ENCODE measurements around the gene KIAA1191. TPM values are rescaled to one million over a fixed set of nuclear protein-coding genes. Genes with fewer than 3 reads are reported as not detected.

KIAA1191 gene
- total RNA-seq, 2 experiments from 2014 or later, result 33.3 to 41.2 TPM

DNA sequence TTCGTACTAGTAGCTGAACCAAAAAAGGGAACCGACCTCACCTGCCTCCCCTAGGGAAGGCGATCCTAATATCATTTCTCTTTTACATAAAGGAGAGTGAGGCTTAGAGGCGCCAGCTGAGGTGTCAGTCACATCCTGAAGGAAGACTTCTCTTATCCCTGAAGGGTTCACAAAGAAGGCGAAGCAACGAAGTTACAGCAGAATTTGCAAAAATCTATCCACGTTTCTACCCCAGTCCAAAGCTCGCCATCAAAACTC is 598 bp upstream of the KIAA1191 start:
- POLR2A ChIA-PET, result interaction anchor here (0.5 to 2.5 kb wide), 12 partner anchors 8 to 1791 kb away, joined by 3 to 9 read pairs (median 4); partner anchors contain the start of genes HIGD2A, NHP2, NOP16 and RNF44
- Histone ChIP-seq H3K36me3 (ENCODE audit: insufficient read depth, low read length) (peaks cover 24% of the 10 kb centered on the region), H3K9me3 (ENCODE audit: low read length) (no peaks in the 10 kb centered on the region), H3K4me3 (ENCODE audit: low read depth, low read length, poor library complexity, severe bottlenecking) (peak overlapping the region; percentile 91), H3K4me1 (ENCODE audit: insufficient read depth, low read length, poor library complexity, severe bottlenecking) (peaks cover 21% of the 10 kb centered on the region), H3K9me2 (ENCODE audit: insufficient read depth, low read length) (no peaks in the 10 kb centered on the region), H3K4me2 (ENCODE audit: low read length) (peak overlapping the region; percentile 93), H3K27ac (ENCODE audit: low read depth, low read length, poor library complexity, severe bottlenecking) (no peak overlapping the region), H2AFZ (ENCODE audit: low read length) (peak overlapping the region; percentile 93), H4K20me1 (ENCODE audit: insufficient read depth, low read length) (no peaks in the 10 kb centered on the region), H3K79me2 (ENCODE audit: insufficient read depth, low read depth, low read length) (peaks cover 23% of the 10 kb centered on the region)
- TF ChIP-seq EZH2phosphoT487 (IDR thresholded peaks at IDR 0.05; ENCODE audit: borderline replicate concordance, low read depth, low read length), result no peak
- TF ChIP-seq, protein P1, sequence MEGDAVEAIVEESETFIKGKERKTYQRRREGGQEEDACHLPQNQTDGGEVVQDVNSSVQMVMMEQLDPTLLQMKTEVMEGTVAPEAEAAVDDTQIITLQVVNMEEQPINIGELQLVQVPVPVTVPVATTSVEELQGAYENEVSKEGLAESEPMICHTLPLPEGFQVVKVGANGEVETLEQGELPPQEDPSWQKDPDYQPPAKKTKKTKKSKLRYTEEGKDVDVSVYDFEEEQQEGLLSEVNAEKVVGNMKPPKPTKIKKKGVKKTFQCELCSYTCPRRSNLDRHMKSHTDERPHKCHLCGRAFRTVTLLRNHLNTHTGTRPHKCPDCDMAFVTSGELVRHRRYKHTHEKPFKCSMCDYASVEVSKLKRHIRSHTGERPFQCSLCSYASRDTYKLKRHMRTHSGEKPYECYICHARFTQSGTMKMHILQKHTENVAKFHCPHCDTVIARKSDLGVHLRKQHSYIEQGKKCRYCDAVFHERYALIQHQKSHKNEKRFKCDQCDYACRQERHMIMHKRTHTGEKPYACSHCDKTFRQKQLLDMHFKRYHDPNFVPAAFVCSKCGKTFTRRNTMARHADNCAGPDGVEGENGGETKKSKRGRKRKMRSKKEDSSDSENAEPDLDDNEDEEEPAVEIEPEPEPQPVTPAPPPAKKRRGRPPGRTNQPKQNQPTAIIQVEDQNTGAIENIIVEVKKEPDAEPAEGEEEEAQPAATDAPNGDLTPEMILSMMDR (conservative IDR thresholded peaks at IDR 0.05; ENCODE audit: low read length), result no peak
- CTCF ChIA-PET (ENCODE audit: unreplicated experiment), result interaction anchor here (0.6 kb wide), 2 partner anchors 19 to 21 kb away, joined by 3 to 9 read pairs; no protein-coding TSS in a partner anchor
- DNase-seq (ENCODE audit: low spot score), result peak; percentile 53
- intact Hi-C loops (cut with micrococcal nuclease; ENCODE audit: unreplicated experiment), result no loop called here
- BruUV-seq (replicated peaks), result no TSS peak

DNA sequence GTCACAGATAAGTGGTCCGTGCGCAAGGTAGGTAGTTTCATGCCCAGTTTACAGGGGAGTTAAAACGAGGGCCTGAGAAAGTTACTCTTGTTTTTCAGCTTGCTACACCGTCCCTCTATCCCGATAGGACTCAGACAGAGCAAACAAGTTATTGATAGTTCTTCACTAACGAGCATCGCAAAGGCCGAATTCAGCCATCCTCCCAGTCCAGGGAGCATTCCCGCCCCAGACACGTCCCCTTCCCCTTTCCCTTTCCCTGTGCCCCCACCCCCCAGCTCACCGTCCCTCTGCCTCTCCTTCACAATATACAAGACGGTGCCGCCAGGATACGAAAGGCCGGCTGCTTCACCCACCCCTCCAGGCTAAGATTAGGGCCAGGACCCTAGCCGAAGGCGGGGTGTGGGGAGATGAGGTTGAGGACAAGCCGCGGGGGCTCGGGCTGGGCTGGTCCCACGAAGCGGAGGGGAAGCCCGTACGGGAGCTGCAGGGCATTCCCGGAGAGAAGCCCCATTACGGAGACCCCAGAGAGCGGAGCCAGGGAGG is 599 bp downstream of the KIAA1191 start:
- TSS peak; percentile 50 for BruUV-seq (replicated peaks)
- peak overlapping the region; percentile 93 for H2AFZ ChIP-seq (ENCODE audit: low read length)
- no peaks in the 10 kb centered on the region for H3K9me3 ChIP-seq (ENCODE audit: low read length)
- no peaks in the 10 kb centered on the region for H4K20me1 ChIP-seq (ENCODE audit: insufficient read depth, low read length)
- intact Hi-C loops (cut with micrococcal nuclease; ENCODE audit: unreplicated experiment), result no loop called here
- H3K4me2 ChIP-seq (ENCODE audit: low read length), result peak overlapping the region; percentile 93
- peak overlapping the region; percentile 35 for H3K27ac ChIP-seq (ENCODE audit: low read depth, low read length, poor library complexity, severe bottlenecking)
- H3K4me1 ChIP-seq (ENCODE audit: insufficient read depth, low read length, poor library complexity, severe bottlenecking), result peaks cover 21% of the 10 kb centered on the region
- peaks cover 23% of the 10 kb centered on the region for H3K79me2 ChIP-seq (ENCODE audit: insufficient read depth, low read depth, low read length)
- ChIA-PET CTCF (ENCODE audit: unreplicated experiment) (no interaction called here), POLR2A (interaction anchor here (0.7 to 2.5 kb wide), 2 partner anchors 9 to 117 kb away, joined by 4 to 9 read pairs; no protein-coding TSS in a partner anchor)
- TF ChIP-seq EZH2phosphoT487 (IDR thresholded peaks at IDR 0.05; ENCODE audit: borderline replicate concordance, low read depth, low read length), result no peak
- TF ChIP-seq, protein P1 (conservative IDR thresholded peaks at IDR 0.05; ENCODE audit: low read length), result no peak
- DNase-seq (ENCODE audit: low spot score), result no peak
- peaks cover 36% of the 10 kb centered on the region for H3K36me3 ChIP-seq (ENCODE audit: insufficient read depth, low read length)
- peak overlapping the region; percentile 91 for H3K4me3 ChIP-seq (ENCODE audit: low read depth, low read length, poor library complexity, severe bottlenecking)
- H3K9me2 ChIP-seq (ENCODE audit: insufficient read depth, low read length), result no peaks in the 10 kb centered on the region

DNA sequence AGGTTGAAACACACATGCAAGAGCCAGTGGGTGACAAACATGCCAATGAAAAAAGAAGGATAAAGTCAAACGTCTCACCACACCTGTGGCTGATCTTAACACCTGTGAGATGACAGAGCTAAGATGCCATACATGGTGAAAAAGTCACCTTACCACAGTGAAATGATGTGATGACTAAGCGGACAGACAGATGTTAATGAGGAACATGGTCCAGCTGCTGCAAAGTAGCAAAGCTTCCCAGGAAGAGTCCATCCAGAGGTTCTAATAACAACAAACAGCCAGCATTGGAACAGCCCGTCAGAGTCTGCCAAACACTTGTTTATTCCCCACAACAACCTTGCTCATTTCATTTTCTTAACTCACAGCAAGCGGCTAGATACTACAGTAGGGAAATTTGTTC is 1.9 kb downstream of the KIAA1191 start:
- Histone ChIP-seq H3K9me2 (ENCODE audit: insufficient read depth, low read length) (no peaks in the 10 kb centered on the region), H2AFZ (ENCODE audit: low read length) (no peak overlapping the region), H3K4me3 (ENCODE audit: low read depth, low read length, poor library complexity, severe bottlenecking) (peak overlapping the region; percentile 5), H3K9me3 (ENCODE audit: low read length) (no peaks in the 10 kb centered on the region), H4K20me1 (ENCODE audit: insufficient read depth, low read length) (no peaks in the 10 kb centered on the region), H3K79me2 (ENCODE audit: insufficient read depth, low read depth, low read length) (peaks cover 23% of the 10 kb centered on the region), H3K4me2 (ENCODE audit: low read length) (peak overlapping the region; percentile 36; the same call in 1 of the 2 replicates), H3K4me1 (ENCODE audit: insufficient read depth, low read length, poor library complexity, severe bottlenecking) (peaks cover 21% of the 10 kb centered on the region), H3K36me3 (ENCODE audit: insufficient read depth, low read length) (peaks cover 47% of the 10 kb centered on the region), H3K27ac (ENCODE audit: low read depth, low read length, poor library complexity, severe bottlenecking) (no peak overlapping the region)
- DNase-seq (ENCODE audit: low spot score), result no peak
- CTCF ChIA-PET (ENCODE audit: unreplicated experiment), result interaction anchor here (0.6 kb wide), 1 partner anchor 18 kb away, joined by 3 read pairs; no protein-coding TSS in a partner anchor
- intact Hi-C loops (cut with micrococcal nuclease; ENCODE audit: unreplicated experiment), result no loop called here
- POLR2A ChIA-PET, result interaction anchor here (0.6 kb wide), 1 partner anchor 11 kb away, joined by 3 read pairs; no protein-coding TSS in a partner anchor
- TSS peak; percentile 26 for BruUV-seq (replicated peaks)
- TF ChIP-seq, protein P1 (conservative IDR thresholded peaks at IDR 0.05; ENCODE audit: low read length), result no peak
- TF ChIP-seq EZH2phosphoT487 (IDR thresholded peaks at IDR 0.05; ENCODE audit: borderline replicate concordance, low read depth, low read length), result no peak
